Measurements from ENCODE around the gene EEPD1. TPM values are rescaled to one million over a fixed set of nuclear protein-coding genes. Genes with fewer than 3 reads are reported as not detected.
A peak's percentile ranks its signal among the peaks of the same experiment; 100 is the strongest.
"Not testable (repeated sequence)": the region's sequence is repeated elsewhere in the genome, so short reads cannot be mapped to it uniquely, and the experiment has no call there.

Gene EEPD1
- total RNA-seq, 1 donor from 2014 or later = 10.8 TPM

DNA sequence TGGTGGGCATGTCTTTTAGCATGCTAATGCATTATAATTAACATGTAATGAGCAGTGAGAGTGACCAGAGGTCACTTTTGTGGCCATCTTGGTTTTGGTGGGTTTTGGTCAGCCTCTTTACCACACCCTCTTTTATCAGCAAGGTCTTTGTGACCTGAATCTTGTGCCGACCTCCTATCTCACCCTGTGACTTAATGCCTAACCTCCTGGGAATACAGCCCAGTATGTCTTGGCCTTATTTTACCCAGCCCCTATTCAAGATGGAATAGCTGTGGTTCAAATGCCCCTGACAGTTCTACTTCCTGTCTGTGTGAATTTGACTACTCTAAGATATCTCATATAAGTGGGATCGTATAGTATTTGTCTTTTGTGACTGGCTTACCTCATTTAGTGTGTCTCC, 85.1 kb downstream of the EEPD1 start:
- no peak overlapping the region for H3K4me3 ChIP-seq (ENCODE audit: low read depth, low read length)
- no peak for DNase-seq (ENCODE audit: low read depth)
- TF ChIP-seq, protein P1, sequence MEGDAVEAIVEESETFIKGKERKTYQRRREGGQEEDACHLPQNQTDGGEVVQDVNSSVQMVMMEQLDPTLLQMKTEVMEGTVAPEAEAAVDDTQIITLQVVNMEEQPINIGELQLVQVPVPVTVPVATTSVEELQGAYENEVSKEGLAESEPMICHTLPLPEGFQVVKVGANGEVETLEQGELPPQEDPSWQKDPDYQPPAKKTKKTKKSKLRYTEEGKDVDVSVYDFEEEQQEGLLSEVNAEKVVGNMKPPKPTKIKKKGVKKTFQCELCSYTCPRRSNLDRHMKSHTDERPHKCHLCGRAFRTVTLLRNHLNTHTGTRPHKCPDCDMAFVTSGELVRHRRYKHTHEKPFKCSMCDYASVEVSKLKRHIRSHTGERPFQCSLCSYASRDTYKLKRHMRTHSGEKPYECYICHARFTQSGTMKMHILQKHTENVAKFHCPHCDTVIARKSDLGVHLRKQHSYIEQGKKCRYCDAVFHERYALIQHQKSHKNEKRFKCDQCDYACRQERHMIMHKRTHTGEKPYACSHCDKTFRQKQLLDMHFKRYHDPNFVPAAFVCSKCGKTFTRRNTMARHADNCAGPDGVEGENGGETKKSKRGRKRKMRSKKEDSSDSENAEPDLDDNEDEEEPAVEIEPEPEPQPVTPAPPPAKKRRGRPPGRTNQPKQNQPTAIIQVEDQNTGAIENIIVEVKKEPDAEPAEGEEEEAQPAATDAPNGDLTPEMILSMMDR (conservative IDR thresholded peaks at IDR 0.05; ENCODE audit: low read depth, low read length) = no peak

DNA sequence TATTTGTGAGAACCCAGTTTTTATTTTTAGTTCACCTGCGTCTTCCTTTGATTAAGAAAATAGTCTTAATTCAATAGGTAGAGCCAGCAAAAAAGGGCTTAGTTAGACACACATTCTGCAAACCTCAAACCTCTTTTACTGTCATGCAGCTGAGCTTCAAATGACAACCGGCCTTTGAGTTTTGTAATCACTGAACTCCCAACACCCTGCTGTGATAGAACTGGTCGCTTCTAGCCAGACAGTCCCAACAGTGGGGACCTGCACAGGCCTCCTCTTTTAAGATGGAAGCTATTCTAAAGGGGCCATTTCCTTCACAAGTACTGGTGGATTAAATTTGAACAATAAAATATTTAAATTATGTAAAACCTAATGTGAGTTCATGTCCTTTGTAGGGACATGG, 90.3 kb downstream of the EEPD1 start:
- not testable (repeated sequence) for H3K4me3 ChIP-seq (ENCODE audit: low read depth, low read length); DNase-seq (ENCODE audit: low read depth)

DNA sequence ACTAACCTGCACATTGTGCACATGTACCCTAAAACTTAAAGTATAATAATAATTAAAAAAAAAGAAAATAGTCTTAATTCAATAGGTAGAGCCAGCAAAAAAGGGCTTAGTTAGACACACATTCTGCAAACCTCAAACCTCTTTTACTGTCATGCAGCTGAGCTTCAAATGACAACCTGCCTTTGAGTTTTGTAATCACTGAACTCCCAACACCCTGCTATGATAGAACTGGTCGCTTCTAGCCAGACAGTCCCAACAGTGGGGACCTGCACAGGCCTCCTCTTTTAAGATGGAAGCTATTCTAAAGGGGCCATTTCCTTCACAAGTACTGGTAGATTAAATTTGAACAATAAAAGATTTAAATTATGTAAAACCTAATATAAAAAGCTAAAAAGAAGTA, 90.9 kb downstream of the EEPD1 start:
- not testable (repeated sequence) for H3K4me3 ChIP-seq (ENCODE audit: low read depth, low read length); DNase-seq (ENCODE audit: low read depth)

GRCh38 chr7:36244429-36244828, 91.4 kb downstream of the EEPD1 start:
- H3K4me3 ChIP-seq (ENCODE audit: low read depth, low read length) = no peak overlapping the region
- TF ChIP-seq, protein P1 (conservative IDR thresholded peaks at IDR 0.05; ENCODE audit: low read depth, low read length) = no peak
- no peak for DNase-seq (ENCODE audit: low read depth)

- no peak overlapping the region for H3K4me3 ChIP-seq (ENCODE audit: low read depth, low read length)
- TF ChIP-seq, protein P1 (conservative IDR thresholded peaks at IDR 0.05; ENCODE audit: low read depth, low read length) = no peak
- DNase-seq (ENCODE audit: low read depth) = no peak
Observed at GRCh38 chr7:36245684-36246299, 92.7 kb downstream of the EEPD1 start.

DNA sequence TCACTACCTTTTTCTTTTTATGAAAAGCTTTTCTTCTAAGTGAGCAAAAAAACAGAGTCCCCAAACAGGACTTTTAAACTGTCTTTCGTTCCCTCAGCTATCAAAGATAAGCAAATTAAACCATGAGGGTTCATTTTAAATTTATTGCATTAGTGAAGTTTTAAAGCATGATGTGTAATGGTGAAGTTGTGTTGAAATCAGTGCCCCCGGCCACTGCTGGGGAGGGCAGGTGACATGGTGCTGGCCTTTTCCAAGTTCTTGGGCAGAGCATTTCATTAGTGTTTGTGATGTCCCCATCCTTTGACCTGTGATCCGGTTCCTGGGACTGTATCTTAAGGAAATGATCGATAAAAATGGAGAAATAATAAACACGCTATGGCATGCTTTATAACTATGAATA, 96.0 kb downstream of the EEPD1 start:
- TF ChIP-seq, protein P1 (conservative IDR thresholded peaks at IDR 0.05; ENCODE audit: low read depth, low read length) = no peak
- DNase-seq (ENCODE audit: low read depth) = no peak
- no peak overlapping the region for H3K4me3 ChIP-seq (ENCODE audit: low read depth, low read length)

GRCh38 chr7:36253699-36254098, 100.6 kb downstream of the EEPD1 start:
- DNase-seq (ENCODE audit: low read depth) = no peak
- H3K4me3 ChIP-seq (ENCODE audit: low read depth, low read length) = no peak overlapping the region
- TF ChIP-seq, protein P1 (conservative IDR thresholded peaks at IDR 0.05; ENCODE audit: low read depth, low read length) = no peak

GRCh38 chr7:36258510-36259259, 105.6 kb downstream of the EEPD1 start:
- H3K4me3 ChIP-seq (ENCODE audit: low read depth, low read length) = peak overlapping the region; percentile 42

More at GRCh38 chr7:36258510-36259259, 105.6 kb downstream of the EEPD1 start:
- not testable (repeated sequence) for DNase-seq (ENCODE audit: low read depth)

Measured in epithelial cell of proximal tubule (primary cell).